T-helper 17 cell (primary cell): ENCODE results near the gene PTPN2. TPM values are rescaled to one million over a fixed set of nuclear protein-coding genes. Genes with fewer than 3 reads are reported as not detected.

Experiments
- ATAC-seq: fragments of 150-1000 bp; cut with Tn5 transposase; 2 replicates; pipeline ENCODE4 v1.10.0; 2021; ENCODE audit warnings: mild to moderate bottlenecking, moderate library complexity
- DNase-seq, 3 donors: peaks; one replicate each; pipeline versions ENCODE4 v3.0.0 to v3.0.0-alpha.2; 2020 to 2021
- H3K9me3 ChIP-seq: one replicate; pipeline ENCODE4 v1.7.0; 2013; ENCODE audit warnings: low read length, mild to moderate bottlenecking; ENCODE audit not compliant: control insufficient read depth, poor library complexity, severe bottlenecking
- H3K27ac Mint-ChIP-seq: one replicate; pipeline ENCODE4 v1.8.0; 2022; ENCODE audit warnings: mild to moderate bottlenecking, moderate library complexity, mixed read lengths
- H3K27me3 Mint-ChIP-seq: one replicate; pipeline ENCODE4 v1.8.0; 2022; ENCODE audit warnings: mixed read lengths
- H3K36me3 Mint-ChIP-seq: one replicate; pipeline ENCODE4 v1.8.0; 2022; ENCODE audit warnings: low read depth, mixed read lengths
- H3K4me1 Mint-ChIP-seq: one replicate; pipeline ENCODE4 v1.8.0; 2022; ENCODE audit warnings: mild to moderate bottlenecking, mixed read lengths
- H3K4me3 Mint-ChIP-seq: one replicate; pipeline ENCODE4 v1.8.0; 2022; ENCODE audit warnings: mild to moderate bottlenecking, moderate library complexity, mixed read lengths
- total RNA-seq, 4 donors: library from RNA in 2 of 4; stranded (reverse) in 2 of 4; gene quantifications; one replicate each; pipeline ENCODE4 v1.2.3 and lab custom pipeline; 2022 to 2026

The PTPN2 gene
- total RNA-seq, 2 donors from 2014 or later, result 72.8 to 74.8 TPM

DNA sequence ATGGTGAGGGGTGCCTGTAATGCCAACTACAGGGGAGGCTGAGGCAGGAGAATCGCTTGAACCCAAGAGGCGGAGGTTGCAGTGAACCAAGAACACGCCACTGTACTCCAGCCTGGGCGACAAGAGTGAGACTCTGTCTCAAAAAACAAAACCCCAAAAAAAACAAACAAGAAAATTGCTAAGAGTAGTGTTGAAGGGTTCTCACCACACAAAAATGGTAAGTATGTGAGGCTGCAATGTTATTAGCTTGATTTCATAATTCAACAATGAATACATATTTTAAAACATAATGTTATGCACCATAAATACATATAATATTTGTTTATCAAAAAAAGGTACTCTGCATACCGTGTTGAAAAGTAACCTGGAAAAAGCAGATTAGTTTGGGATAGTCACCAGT is 135.4 kb downstream of the PTPN2 start:
- peaks cover 13% of the 10 kb centered on the region for H3K4me1 Mint-ChIP-seq
- no peaks in the 10 kb centered on the region for H3K9me3 ChIP-seq
- H3K27ac Mint-ChIP-seq, result no peak overlapping the region
- H3K4me3 Mint-ChIP-seq, result no peak overlapping the region
- H3K36me3 Mint-ChIP-seq, result no peaks in the 10 kb centered on the region
- DNase-seq (no peak), ATAC-seq (no peak)
- H3K27me3 Mint-ChIP-seq, result peaks cover 5% of the 10 kb centered on the region

DNA sequence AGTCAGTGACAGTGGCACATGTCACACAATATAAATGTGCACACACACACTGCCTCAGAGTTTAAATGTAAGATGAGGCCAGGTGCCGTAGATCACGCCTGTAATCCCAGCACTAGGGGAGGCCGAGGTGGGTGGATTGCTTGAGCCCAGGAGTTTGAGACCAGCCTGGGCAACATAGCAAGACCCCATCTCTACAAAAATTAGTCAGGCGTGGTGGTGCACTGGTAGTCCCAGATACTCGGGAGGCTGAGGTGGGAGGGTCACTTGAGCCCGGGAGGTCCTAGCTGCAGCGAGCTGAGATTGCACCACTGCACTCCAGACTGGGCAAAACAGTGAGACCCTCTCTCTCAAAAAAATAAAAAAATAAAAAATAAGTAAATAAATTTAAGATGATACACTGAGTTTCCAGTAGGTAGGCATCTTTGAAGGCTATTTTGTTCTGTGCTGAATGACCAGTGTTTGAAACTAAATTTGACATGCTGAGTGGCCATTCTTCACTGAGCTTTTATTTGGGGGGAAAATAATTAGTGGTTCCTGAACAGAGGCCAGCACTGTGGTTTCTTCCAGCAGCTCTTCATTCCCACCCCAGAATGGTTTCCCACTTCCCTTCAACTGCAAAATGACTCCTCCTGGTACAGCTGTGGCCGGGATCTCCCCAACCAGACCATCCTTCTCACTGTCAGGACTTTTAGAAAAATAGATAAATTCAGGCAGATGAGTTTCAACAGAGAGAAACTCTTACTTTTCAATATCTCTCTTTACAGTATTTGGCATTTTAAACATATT is 136.3 kb downstream of the PTPN2 start:
- peaks cover 13% of the 10 kb centered on the region for H3K4me1 Mint-ChIP-seq
- DNase-seq, result no peak
- H3K4me3 Mint-ChIP-seq, result no peak overlapping the region
- no peaks in the 10 kb centered on the region for H3K36me3 Mint-ChIP-seq
- H3K27me3 Mint-ChIP-seq, result peaks cover 5% of the 10 kb centered on the region
- no peak for ATAC-seq
- H3K27ac Mint-ChIP-seq, result no peak overlapping the region
- H3K9me3 ChIP-seq, result no peaks in the 10 kb centered on the region

DNA sequence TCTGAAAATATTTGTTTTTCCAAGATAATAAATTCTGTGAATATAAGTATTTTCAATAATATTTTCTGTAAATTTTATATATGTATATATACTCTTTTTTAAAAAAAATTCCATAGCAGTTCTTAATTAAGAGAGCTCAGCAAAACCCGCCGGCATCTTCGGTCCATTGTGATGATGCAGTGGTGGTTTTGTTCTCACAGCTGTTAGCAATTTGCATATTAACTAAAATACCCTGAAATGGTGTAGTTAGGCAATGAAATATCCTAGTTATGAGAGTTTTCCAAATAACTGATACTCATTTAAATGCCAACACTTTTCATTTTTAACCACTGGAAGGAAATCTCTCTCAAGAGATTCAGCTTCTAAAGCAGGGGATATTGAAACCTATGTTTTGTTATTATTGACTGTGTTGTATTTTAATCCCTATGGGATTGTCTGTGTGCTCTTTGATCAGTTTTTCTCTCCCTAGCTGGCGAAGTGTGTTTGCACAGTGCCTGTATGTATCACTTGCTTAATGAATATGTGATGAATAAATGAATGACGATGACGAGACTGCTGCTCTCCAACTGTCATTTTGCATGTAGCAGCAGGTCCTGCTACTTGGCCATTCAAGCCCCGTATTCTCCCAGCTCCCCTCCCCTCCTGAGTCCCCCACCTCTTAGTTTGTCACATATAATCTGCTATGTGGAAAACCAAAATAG is 138.8 kb downstream of the PTPN2 start:
- ATAC-seq (no peak), DNase-seq (no peak)
- Mint-ChIP-seq H3K36me3 (no peaks in the 10 kb centered on the region), H3K4me3 (no peak overlapping the region), H3K27ac (no peak overlapping the region), H3K4me1 (peaks cover 13% of the 10 kb centered on the region), H3K27me3 (peaks cover 5% of the 10 kb centered on the region)
- H3K9me3 ChIP-seq, result no peaks in the 10 kb centered on the region

DNA sequence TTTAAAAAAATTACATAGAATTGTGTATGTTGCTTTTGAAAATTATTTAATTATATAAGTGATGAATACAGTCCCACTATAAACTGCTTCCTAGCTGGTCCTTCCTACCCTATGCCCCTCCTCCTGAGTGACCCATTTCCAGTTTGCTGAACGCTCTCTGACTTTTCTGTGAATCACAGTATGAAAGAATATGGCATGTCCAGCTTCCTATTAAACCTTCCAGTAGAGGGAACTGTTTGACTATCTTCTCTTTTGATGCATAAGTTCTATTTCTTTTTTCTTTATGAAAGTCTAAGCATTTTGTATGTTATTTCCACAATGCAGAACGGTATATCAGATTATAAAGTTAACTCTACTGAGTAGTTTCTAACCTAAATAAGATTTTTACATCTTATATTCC is 139.9 kb downstream of the PTPN2 start:
- ATAC-seq (peak; percentile 62), DNase-seq (no peak)
- no peaks in the 10 kb centered on the region for H3K36me3 Mint-ChIP-seq
- no peak overlapping the region for H3K4me3 Mint-ChIP-seq
- no peaks in the 10 kb centered on the region for H3K9me3 ChIP-seq
- no peak overlapping the region for H3K27ac Mint-ChIP-seq
- peaks cover 1% of the 10 kb centered on the region for H3K27me3 Mint-ChIP-seq
- H3K4me1 Mint-ChIP-seq, result peaks cover 7% of the 10 kb centered on the region

DNA sequence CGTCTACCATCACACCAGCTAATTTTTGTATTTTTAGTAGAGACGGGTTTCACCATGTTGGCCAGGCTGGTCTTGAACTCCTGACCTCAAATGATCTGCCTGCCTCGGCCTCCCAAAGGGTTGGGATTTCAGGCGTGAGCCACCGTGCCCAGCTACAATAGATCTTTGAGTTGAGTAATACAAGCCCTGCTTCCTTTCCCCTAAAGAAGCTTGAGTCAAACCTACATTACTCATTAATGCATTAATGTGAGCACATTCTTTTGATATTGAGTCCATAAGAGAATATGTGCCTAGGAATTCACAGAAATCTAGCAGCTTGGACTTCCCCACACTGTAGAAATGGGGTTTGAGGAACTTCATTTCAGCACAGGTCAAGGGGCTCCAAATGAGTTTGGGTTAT is 141.6 kb downstream of the PTPN2 start:
- ATAC-seq (no peak), DNase-seq (no peak)
- no peaks in the 10 kb centered on the region for H3K9me3 ChIP-seq
- Mint-ChIP-seq H3K27me3 (no peaks in the 10 kb centered on the region), H3K27ac (no peak overlapping the region), H3K36me3 (no peaks in the 10 kb centered on the region), H3K4me1 (peaks cover 4% of the 10 kb centered on the region), H3K4me3 (no peak overlapping the region)

Other genes with a start within 250 kb of the PTPN2 start
- 1 to 10 TPM; 1.1 to 3.5 TPM for gene SPIRE1, start 226.1 kb downstream of the PTPN2 start, total RNA-seq
- gene CEP76, start 181.5 kb downstream of the PTPN2 start, total RNA-seq, result 10 to 100 TPM in 1 of 2 donors, 1 to 10 TPM in 1; 8.9 to 10.5 TPM
- 10 to 100 TPM; 49.6 to 60.7 TPM for gene PSMG2, start 181.2 kb downstream of the PTPN2 start, total RNA-seq
- 10 to 100 TPM; 32.4 to 35.9 TPM for gene SEH1L, start 63.8 kb upstream of the PTPN2 start, total RNA-seq
- 10 to 100 TPM; 30.4 to 32.6 TPM for gene CEP192, start 107.1 kb upstream of the PTPN2 start, total RNA-seq